GM18909 (cell line): ENCODE measurements around the gene ASPSCR1.

ENCODE experiments used
- ATAC-seq: cut with Tn5 transposase; IDR thresholded peaks from one replicate; pipeline ENCODE4 v1.9.1; 2021; ENCODE audit warnings: mild to moderate bottlenecking; ENCODE audit not compliant: unreplicated experiment, poor library complexity

ASPSCR1 gene

GRCh38 chr17:82062984-82063368 is 85.5 kb downstream of the ASPSCR1 start:
- no peak for ATAC-seq

GRCh38 chr17:82063424-82064415 is 86.3 kb downstream of the ASPSCR1 start:
- ATAC-seq, result no peak

GRCh38 chr17:82064433-82065192 is 87.2 kb downstream of the ASPSCR1 start:
- ATAC-seq, result no peak

DNA sequence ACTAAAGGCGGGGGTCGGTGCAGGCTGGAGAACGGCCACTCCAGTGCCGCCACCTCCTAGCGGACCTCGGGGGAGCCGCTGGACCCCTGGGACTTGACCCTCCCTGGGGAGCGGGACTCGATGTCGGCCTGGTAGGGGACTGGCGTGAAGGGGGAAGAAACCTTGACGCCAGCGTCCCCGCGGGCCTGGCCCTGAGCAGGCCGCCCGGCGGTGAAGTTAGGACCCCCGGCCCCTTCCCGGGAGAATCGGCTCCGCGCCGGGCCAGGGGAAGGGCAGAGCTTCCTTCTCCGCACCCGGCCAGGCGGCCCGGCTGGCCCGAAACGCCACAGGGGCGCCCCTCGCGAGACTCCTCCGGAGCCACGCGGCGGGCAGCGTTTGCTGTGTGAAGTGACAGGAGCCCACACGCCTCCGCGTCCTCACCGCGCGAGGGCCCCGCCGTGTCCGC is 87.8 kb downstream of the ASPSCR1 start:
- peak; percentile 44 for ATAC-seq

DNA sequence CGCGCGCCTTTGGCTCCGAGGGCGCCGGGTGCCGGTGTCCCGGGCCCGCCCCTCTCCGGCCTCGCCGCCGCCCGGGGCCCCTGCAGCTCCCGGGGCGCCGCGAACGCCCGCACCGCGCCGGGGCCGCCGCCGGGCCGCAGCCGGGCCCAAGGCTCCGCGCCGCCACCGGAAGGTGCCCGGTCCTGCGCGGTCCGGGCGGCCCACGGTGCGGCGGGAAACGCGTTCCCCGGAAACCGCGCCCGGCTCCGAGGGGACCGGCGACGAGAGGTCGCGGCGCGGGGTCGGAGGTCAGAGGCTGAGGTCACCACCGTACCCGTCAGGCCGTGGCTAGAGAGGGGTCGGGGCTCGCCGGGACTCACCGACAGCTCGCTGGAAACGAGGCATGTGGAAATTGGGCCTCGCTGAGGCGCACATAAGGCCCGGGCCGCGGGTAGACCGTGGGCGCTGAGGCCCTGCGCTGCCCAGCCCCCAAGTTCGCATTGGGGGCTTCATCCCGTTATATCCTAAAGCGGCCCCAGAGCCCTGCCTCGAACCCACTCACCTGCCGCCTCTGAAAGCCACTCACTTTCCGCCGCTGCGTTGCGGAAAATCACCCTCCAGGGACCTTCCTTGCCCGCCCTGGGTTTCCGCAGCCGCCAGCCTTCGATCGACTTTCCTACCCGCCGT is 88.3 kb downstream of the ASPSCR1 start, which contains the start of gene DUS1L:
Gene DUS1L (minus strand): TSS at position 167 of the 666 bp plus-strand sequence. CDS start 745 bp downstream, outside the sequence.
- ATAC-seq, result peak; percentile 80
